ENCODE measurements around the gene SPATA31C1.

The SPATA31C1 gene

DNA sequence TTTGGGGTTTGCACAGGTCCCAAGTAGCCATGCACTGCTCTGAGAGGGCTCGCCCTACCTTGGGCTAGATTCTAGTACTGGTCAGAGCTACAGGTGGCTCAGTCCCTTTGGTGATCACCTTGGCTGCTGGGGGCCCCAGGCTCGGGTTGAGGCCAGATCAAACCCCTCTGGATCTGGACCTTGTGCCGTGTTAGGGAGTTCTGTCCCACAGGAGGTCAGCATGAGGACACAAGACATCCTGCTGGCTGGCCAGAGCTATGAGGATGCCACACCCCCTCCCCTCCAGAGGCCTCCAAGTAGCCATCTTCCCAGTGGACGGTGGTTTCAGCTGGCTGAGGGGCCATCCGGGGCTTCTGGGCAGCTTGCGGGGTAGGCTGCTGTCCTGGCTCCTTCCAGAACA is 46.0 kb downstream of the SPATA31C1 start:
- no peaks in the 10 kb centered on the region for H3K36me3 ChIP-seq (ENCODE audit: insufficient read depth)
- no peak overlapping the region for H3K4me3 ChIP-seq (IDR thresholded peaks at IDR 0.05; ENCODE audit: insufficient read depth, low read depth, low read length)
- no peak overlapping the region for H3K9ac ChIP-seq
- H3K4me1 ChIP-seq (ENCODE audit: low read depth, poor library complexity, severe bottlenecking): no peaks in the 10 kb centered on the region
- TF ChIP-seq, protein P1, sequence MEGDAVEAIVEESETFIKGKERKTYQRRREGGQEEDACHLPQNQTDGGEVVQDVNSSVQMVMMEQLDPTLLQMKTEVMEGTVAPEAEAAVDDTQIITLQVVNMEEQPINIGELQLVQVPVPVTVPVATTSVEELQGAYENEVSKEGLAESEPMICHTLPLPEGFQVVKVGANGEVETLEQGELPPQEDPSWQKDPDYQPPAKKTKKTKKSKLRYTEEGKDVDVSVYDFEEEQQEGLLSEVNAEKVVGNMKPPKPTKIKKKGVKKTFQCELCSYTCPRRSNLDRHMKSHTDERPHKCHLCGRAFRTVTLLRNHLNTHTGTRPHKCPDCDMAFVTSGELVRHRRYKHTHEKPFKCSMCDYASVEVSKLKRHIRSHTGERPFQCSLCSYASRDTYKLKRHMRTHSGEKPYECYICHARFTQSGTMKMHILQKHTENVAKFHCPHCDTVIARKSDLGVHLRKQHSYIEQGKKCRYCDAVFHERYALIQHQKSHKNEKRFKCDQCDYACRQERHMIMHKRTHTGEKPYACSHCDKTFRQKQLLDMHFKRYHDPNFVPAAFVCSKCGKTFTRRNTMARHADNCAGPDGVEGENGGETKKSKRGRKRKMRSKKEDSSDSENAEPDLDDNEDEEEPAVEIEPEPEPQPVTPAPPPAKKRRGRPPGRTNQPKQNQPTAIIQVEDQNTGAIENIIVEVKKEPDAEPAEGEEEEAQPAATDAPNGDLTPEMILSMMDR (conservative IDR thresholded peaks at IDR 0.05; ENCODE audit: low read depth, low read length): no peak
- no peak overlapping the region for H3K4me2 ChIP-seq
- H4K20me1 ChIP-seq (ENCODE audit: insufficient read depth): no peaks in the 10 kb centered on the region
- no peaks in the 10 kb centered on the region for H3K27me3 ChIP-seq (ENCODE audit: insufficient read depth, low read depth)
- no peaks in the 10 kb centered on the region for H3K79me2 ChIP-seq (ENCODE audit: insufficient read depth, low read depth)
- H3K27ac ChIP-seq: no peak overlapping the region
- H2AFZ ChIP-seq (ENCODE audit: low read depth): no peak overlapping the region

GRCh38 chr9:87964826-87965225 is 47.1 kb downstream of the SPATA31C1 start:
- no peak overlapping the region for H3K4me3 ChIP-seq (IDR thresholded peaks at IDR 0.05; ENCODE audit: insufficient read depth, low read depth, low read length)
- H4K20me1 ChIP-seq (ENCODE audit: insufficient read depth): no peaks in the 10 kb centered on the region
- no peaks in the 10 kb centered on the region for H3K27me3 ChIP-seq (ENCODE audit: insufficient read depth, low read depth)
- TF ChIP-seq, protein P1 (conservative IDR thresholded peaks at IDR 0.05; ENCODE audit: low read depth, low read length): no peak
- no peaks in the 10 kb centered on the region for H3K79me2 ChIP-seq (ENCODE audit: insufficient read depth, low read depth)
- H3K9ac ChIP-seq: no peak overlapping the region
- no peaks in the 10 kb centered on the region for H3K4me1 ChIP-seq (ENCODE audit: low read depth, poor library complexity, severe bottlenecking)
- H3K27ac ChIP-seq: no peak overlapping the region
- no peak overlapping the region for H2AFZ ChIP-seq (ENCODE audit: low read depth)
- H3K4me2 ChIP-seq: no peak overlapping the region
- H3K36me3 ChIP-seq (ENCODE audit: insufficient read depth): no peaks in the 10 kb centered on the region

- Histone ChIP-seq H3K4me2 (no peak overlapping the region), H4K20me1 (ENCODE audit: insufficient read depth) (no peaks in the 10 kb centered on the region), H2AFZ (ENCODE audit: low read depth) (no peak overlapping the region), H3K4me3 (IDR thresholded peaks at IDR 0.05; ENCODE audit: insufficient read depth, low read depth, low read length) (no peak overlapping the region), H3K36me3 (ENCODE audit: insufficient read depth) (no peaks in the 10 kb centered on the region), H3K9ac (no peak overlapping the region), H3K27me3 (ENCODE audit: insufficient read depth, low read depth) (no peaks in the 10 kb centered on the region), H3K4me1 (ENCODE audit: low read depth, poor library complexity, severe bottlenecking) (no peaks in the 10 kb centered on the region), H3K27ac (no peak overlapping the region), H3K79me2 (ENCODE audit: insufficient read depth, low read depth) (no peaks in the 10 kb centered on the region)
- TF ChIP-seq, protein P1 (conservative IDR thresholded peaks at IDR 0.05; ENCODE audit: low read depth, low read length): no peak
Observed at GRCh38 chr9:87968155-87968554, 50.4 kb downstream of the SPATA31C1 start.

GRCh38 chr9:87970602-87971001 is 52.8 kb downstream of the SPATA31C1 start:
- TF ChIP-seq, protein P1 (conservative IDR thresholded peaks at IDR 0.05; ENCODE audit: low read depth, low read length): no peak
- no peak overlapping the region for H3K4me2 ChIP-seq

More at GRCh38 chr9:87970602-87971001, 52.8 kb downstream of the SPATA31C1 start:
- Histone ChIP-seq H3K4me3 (IDR thresholded peaks at IDR 0.05; ENCODE audit: insufficient read depth, low read depth, low read length) (no peak overlapping the region), H3K27me3 (ENCODE audit: insufficient read depth, low read depth) (no peaks in the 10 kb centered on the region), H3K4me1 (ENCODE audit: low read depth, poor library complexity, severe bottlenecking) (no peaks in the 10 kb centered on the region), H2AFZ (ENCODE audit: low read depth) (no peak overlapping the region), H3K36me3 (ENCODE audit: insufficient read depth) (no peaks in the 10 kb centered on the region), H4K20me1 (ENCODE audit: insufficient read depth) (no peaks in the 10 kb centered on the region), H3K9ac (no peak overlapping the region), H3K79me2 (ENCODE audit: insufficient read depth, low read depth) (no peaks in the 10 kb centered on the region), H3K27ac (no peak overlapping the region)
